Erythroblast (primary cell): ENCODE data around the gene B3GNT7.

Experiments used
- DNase-seq, 2 experiments: peaks; one replicate each; lab custom pipeline; 2025; lab: John Stamatoyannopoulos, UW
- GATA1 ChIP-seq: IDR thresholded peaks from 2 replicates; pipeline ENCODE4 v1.6.1; 2011; ENCODE audit warnings: low read depth, mild to moderate bottlenecking, control low read depth, low read length, moderate library complexity
- POLR2A ChIP-seq: IDR thresholded peaks from 2 replicates; pipeline ENCODE4 v1.6.1; 2011; ENCODE audit warnings: mild to moderate bottlenecking, low read length

The B3GNT7 gene

GRCh38 chr2:231359948-231360347, 35.6 kb upstream of the B3GNT7 start:
- no peak for DNase-seq
- TF ChIP-seq GATA1, result no peak
- no peak for TF ChIP-seq POLR2A

- TF ChIP-seq GATA1, result no peak
- TF ChIP-seq POLR2A, result no peak
Observed at GRCh38 chr2:231360401-231360800, 35.1 kb upstream of the B3GNT7 start.

GRCh38 chr2:231360881-231361371, 34.6 kb upstream of the B3GNT7 start:
- no peak for DNase-seq
- TF ChIP-seq GATA1 (no peak), POLR2A (no peak)

More at GRCh38 chr2:231360401-231360800, 35.1 kb upstream of the B3GNT7 start:
- DNase-seq, result no peak

GRCh38 chr2:231361701-231362554, 33.6 kb upstream of the B3GNT7 start:
- no peak for TF ChIP-seq POLR2A
- TF ChIP-seq GATA1, result no peak
- DNase-seq, result peak; percentile 68 to 77

- TF ChIP-seq POLR2A, result no peak
- DNase-seq, result peak in 1 of 2 experiments; percentile 42
Observed at GRCh38 chr2:231362555-231363184, 32.8 kb upstream of the B3GNT7 start.

- DNase-seq, result no peak
- no peak for TF ChIP-seq POLR2A
- no peak for TF ChIP-seq GATA1
Observed at GRCh38 chr2:231364061-231364460, 31.4 kb upstream of the B3GNT7 start.

GRCh38 chr2:231364961-231365810, 30.3 kb upstream of the B3GNT7 start:
- DNase-seq, result peak in 1 of 2 experiments; percentile 14
- TF ChIP-seq GATA1, result no peak
- no peak for TF ChIP-seq POLR2A

- TF ChIP-seq GATA1 (no peak), POLR2A (no peak)
- no peak for DNase-seq
Observed at GRCh38 chr2:231367178-231367577, 28.3 kb upstream of the B3GNT7 start.

- no peak for DNase-seq
- TF ChIP-seq GATA1, result no peak
- TF ChIP-seq POLR2A, result no peak
Observed at GRCh38 chr2:231369580-231370428, 25.7 kb upstream of the B3GNT7 start.

GRCh38 chr2:231370429-231370748, 25.1 kb upstream of the B3GNT7 start:
- no peak for DNase-seq
- TF ChIP-seq GATA1 (no peak), POLR2A (no peak)

GRCh38 chr2:231370749-231371429, 24.6 kb upstream of the B3GNT7 start:
- no peak for DNase-seq
- TF ChIP-seq GATA1 (no peak), POLR2A (no peak)

GRCh38 chr2:231371430-231372054, 24.0 kb upstream of the B3GNT7 start:
- no peak for DNase-seq
- TF ChIP-seq GATA1 (no peak), POLR2A (no peak)
